IMR-90 (cell line): ENCODE measurements around the gene IQCK. TPM values are rescaled to one million over a fixed set of nuclear protein-coding genes. Genes with fewer than 3 reads are reported as not detected.
A peak's percentile ranks its signal among the peaks of the same experiment; 100 is the strongest.

Source experiments
- ATAC-seq: fragments of 200-7000 bp; cut with Tn5 transposase; 2 replicates; pipeline ENCODE4 v1.9.1; 2020; ENCODE audit warnings: low read depth, mild to moderate bottlenecking, moderate library complexity
- BruUV-seq: library from RNA; stranded (reverse); fragments of 400-500 nt; replicated peaks from 2 replicates; lab custom pipeline; 2021; lab: Mats Ljungman, UMichigan
- CTCF ChIA-PET: fragments of 300-600 bp; formaldehyde crosslinking; extraction: SDS; loops from one replicate; lab custom pipeline; 2021; ENCODE audit warnings: antibody characterized with exemption; lab: Yijun Ruan, JAX
- POLR2A ChIA-PET: fragments of 300-600 bp; sonication (Branson Sonifier 250); formaldehyde crosslinking; loops from one replicate; lab custom pipeline; 2022; ENCODE audit warnings: antibody characterized with exemption; ENCODE audit not compliant: unreplicated experiment; lab: Charles Lee
- DNase-seq: peaks from one replicate; pipeline ENCODE4 v3.0.0; 2013
- H2AFZ ChIP-seq: replicated peaks from 2 replicates; pipeline ENCODE3; 2013; ENCODE audit warnings: low read length, mild to moderate bottlenecking; ENCODE audit not compliant: poor library complexity
- H2AK5ac ChIP-seq: 2 replicates; pipeline ENCODE4 v1.6.1; 2013; ENCODE audit warnings: low read depth, low read length, inconsistent platforms
- H2AK9ac ChIP-seq: replicated peaks from 2 replicates; pipeline ENCODE3; 2013; ENCODE audit warnings: mild to moderate bottlenecking, low read depth, low read length, moderate library complexity; ENCODE audit not compliant: poor library complexity
- H2BK120ac ChIP-seq: 2 replicates; pipeline ENCODE4 v1.6.1; 2013; ENCODE audit warnings: low read depth, low read length, inconsistent platforms
- H2BK15ac ChIP-seq: 3 replicates; pipeline ENCODE4 v1.6.1; 2013; ENCODE audit warnings: low read depth, low read length, inconsistent platforms
- H2BK20ac ChIP-seq: 2 replicates; pipeline ENCODE4 v1.6.1; 2013; ENCODE audit warnings: low read depth, mild to moderate bottlenecking, inconsistent platforms, low read length, moderate library complexity
- H2BK5ac ChIP-seq: 2 replicates; pipeline ENCODE4 v1.6.1; 2013; ENCODE audit warnings: mild to moderate bottlenecking, low read depth, low read length, inconsistent platforms; ENCODE audit not compliant: poor library complexity, severe bottlenecking
- H3K14ac ChIP-seq: replicated peaks from 2 replicates; pipeline ENCODE4 v1.6.1; 2013; ENCODE audit warnings: low read depth, low read length, inconsistent platforms
- H3K18ac ChIP-seq: 2 replicates; pipeline ENCODE4 v1.6.1; 2013; ENCODE audit warnings: low read depth, low read length, control low read depth
- H3K23ac ChIP-seq: 2 replicates; pipeline ENCODE4 v1.6.1; 2013; ENCODE audit warnings: low read depth, low read length, inconsistent platforms
- H3K27ac ChIP-seq: 2 replicates; pipeline ENCODE4 v1.5.1; 2013; ENCODE audit warnings: mild to moderate bottlenecking, control low read depth, low read length; ENCODE audit not compliant: insufficient read depth
- H3K27me3 ChIP-seq: 2 replicates; pipeline ENCODE4 v1.6.1; 2013; ENCODE audit warnings: low read length; ENCODE audit not compliant: control insufficient read depth, insufficient read depth
- H3K36me3 ChIP-seq: 2 replicates; pipeline ENCODE4 v1.6.1; 2013; ENCODE audit warnings: low read length, mixed read lengths; ENCODE audit not compliant: control insufficient read depth, insufficient read depth
- H3K4ac ChIP-seq: 2 replicates; pipeline ENCODE4 v1.6.1; 2013; ENCODE audit warnings: low read depth, low read length, inconsistent platforms
- H3K4me1 ChIP-seq: 2 replicates; pipeline ENCODE4 v1.6.1; 2013; ENCODE audit warnings: low read length, mixed read lengths; ENCODE audit not compliant: control insufficient read depth, insufficient read depth
- H3K4me2 ChIP-seq: 2 replicates; pipeline ENCODE4 v1.6.1; 2013; ENCODE audit warnings: low read depth, mild to moderate bottlenecking, control low read depth, low read length, moderate library complexity
- H3K4me3 ChIP-seq: 2 replicates; pipeline ENCODE4 v1.5.1; 2013; ENCODE audit warnings: low read depth, mild to moderate bottlenecking, control low read depth, low read length, moderate library complexity; ENCODE audit not compliant: insufficient read depth
- H3K56ac ChIP-seq: 2 replicates; pipeline ENCODE4 v1.6.1; 2013; ENCODE audit warnings: low read length, inconsistent platforms; ENCODE audit not compliant: insufficient read depth; ENCODE audit errors: extremely low read depth
- H3K79me1 ChIP-seq, 2 experiments: 2 replicates each; pipeline ENCODE4 v1.6.1; 2013; ENCODE audit warnings: low read length in 2 of 2, inconsistent platforms in 1 of 2, low read depth in 1 of 2
- H3K9ac ChIP-seq: 2 replicates; pipeline ENCODE4 v1.6.1; 2013; ENCODE audit warnings: low read depth, low read length, control low read depth
- H3K9me1 ChIP-seq: 2 replicates; pipeline ENCODE4 v1.6.1; 2013; ENCODE audit warnings: low read length, inconsistent platforms; ENCODE audit not compliant: insufficient read depth
- H3K9me3 ChIP-seq: 2 replicates; pipeline ENCODE4 v1.6.1; 2013; ENCODE audit warnings: low read length; ENCODE audit not compliant: control insufficient read depth, insufficient read depth
- H4K20me1 ChIP-seq: 2 replicates; pipeline ENCODE4 v1.6.1; 2013; ENCODE audit warnings: low read length, inconsistent platforms; ENCODE audit not compliant: insufficient read depth
- H4K5ac ChIP-seq: 2 replicates; pipeline ENCODE4 v1.6.1; 2013; ENCODE audit warnings: mild to moderate bottlenecking, low read depth, low read length, control low read depth
- H4K8ac ChIP-seq, 2 experiments: 2 replicates each; pipeline ENCODE4 v1.6.1; 2013; ENCODE audit warnings: low read depth in 2 of 2, low read length in 2 of 2, control low read depth in 1 of 2, inconsistent platforms in 1 of 2
- H4K91ac ChIP-seq: 2 replicates; pipeline ENCODE4 v1.6.1; 2013; ENCODE audit warnings: low read depth, low read length, inconsistent platforms; ENCODE audit not compliant: insufficient read depth
- MAFK ChIP-seq: IDR thresholded peaks from 2 replicates; pipeline ENCODE4 v1.6.1; 2012; ENCODE audit warnings: low read depth, low read length, improper control_type of control experiment
- POLR2A ChIP-seq: IDR thresholded peaks from 2 replicates; pipeline ENCODE4 v1.6.1; 2012; ENCODE audit warnings: mild to moderate bottlenecking, low read depth, low read length
- RCOR1 ChIP-seq: IDR thresholded peaks from 2 replicates; pipeline ENCODE4 v1.6.1; 2012; ENCODE audit warnings: mild to moderate bottlenecking, low read length, improper control_type of control experiment; ENCODE audit not compliant: insufficient replicate concordance
- RFX5 ChIP-seq: IDR thresholded peaks from 2 replicates; pipeline ENCODE4 v1.8.0; 2012; ENCODE audit warnings: low read depth, mild to moderate bottlenecking, low read length, moderate library complexity
- WGBS, 2 experiments: methylation state at CpG; one replicate each; pipeline versions ENCODE4 v1.1.5 to v1.1.7; 2013; ENCODE audit warnings: missing lambda C conversion rate in 2 of 2; ENCODE audit not compliant: insufficient read length in 1 of 2; ENCODE audit errors: extremely low coverage in 2 of 2; 5-methylcytosine and 5-hydroxymethylcytosine counted together
- dilution Hi-C: fragments of 300-500 bp; cut with HindIII; formaldehyde crosslinking; loops from one replicate; pipeline ENCODE4 v1.14.3; 2018; ENCODE audit warnings: low sequenced_read_pairs; ENCODE audit not compliant: unreplicated experiment
- in situ Hi-C: fragments of 300-500 bp; cut with MboI; formaldehyde crosslinking; loops from 3 replicates; pipeline ENCODE4 v1.14.3; 2019; ENCODE audit warnings: low sequenced_read_pairs, inconsistent platforms, mixed read lengths
- intact Hi-C: fragments of 100-400 bp; cut with micrococcal nuclease; formaldehyde crosslinking; loops from 2 replicates; pipeline ENCODE4 v1.10.0; 2022
- polyA plus RNA-seq, 3 experiments: library from polyadenylated mRNA; depleted of rRNA; stranded (reverse); fragments of >200 nt; gene quantifications; 2 replicates each; pipeline ENCODE4 v1.2.3, GENCODE V29; 2012; ENCODE audit warnings: low replicate concordance in 1 of 3
- total RNA-seq: library from RNA; depleted of rRNA; stranded (reverse); fragments of >200 nt; gene quantifications from 2 replicates; pipeline ENCODE4 v1.2.3, GENCODE V29; 2012

Gene IQCK
- total and polyA plus RNA-seq, 2 of the 4 experiments (the other 2 are of a cell fraction), result 4.1 to 5.4 TPM

- DNase-seq, result no peak
- H3K27me3 ChIP-seq, result peaks cover 11% of the 10 kb centered on the region
- H3K79me1 ChIP-seq, result peaks cover 0 to 5% of the 10 kb centered on the region in 2 experiments; a peak in 1 of 4 replicates
- H3K23ac ChIP-seq, result peak overlapping the region; percentile 71; the same call in 1 of the 2 replicates
- no peak overlapping the region for H2BK20ac ChIP-seq
- ATAC-seq, result no peak
- in situ Hi-C loops, result loop anchor here (5.0 to 25.0 kb wide), 3 partner anchors 168 to 773 kb away; partner anchors contain the start of genes IQCK, ITPRIPL2 and KNOP1
- TF ChIP-seq POLR2A, result no peak
- TF ChIP-seq MAFK, result no peak
- TF ChIP-seq RFX5, result no peak
- TF ChIP-seq RCOR1, result no peak
- H2AK9ac ChIP-seq, result peak overlapping the region; percentile 83
- no peaks in the 10 kb centered on the region for H3K36me3 ChIP-seq
- H3K4me2 ChIP-seq, result peak overlapping the region; percentile 94
- no peak overlapping the region for H2BK5ac ChIP-seq
- 48% methylated on average over 12 of the region's 41 CpGs; no CpG with 5 or more reads in 1 of the 2 experiments for WGBS, 2 experiments
- no peak overlapping the region for H3K56ac ChIP-seq
- CTCF ChIA-PET, result interaction anchor here (0.5 to 1.4 kb wide), 4 partner anchors 12 to 324 kb away, joined by 3 to 4 read pairs (median 4); no protein-coding TSS in a partner anchor
- H4K5ac ChIP-seq, result no peak overlapping the region
- H3K14ac ChIP-seq, result no peak overlapping the region
- H2AK5ac ChIP-seq, result no peak overlapping the region
- peaks cover 4% of the 10 kb centered on the region; the same call in 1 of the 2 replicates for H4K20me1 ChIP-seq
- intact Hi-C loops, result loop anchor here (1.0 to 5.0 kb wide), 7 partner anchors 168 to 330 kb away; partner anchors contain the start of gene VPS35L
- peak overlapping the region; percentile 8; the same call in 1 of the 2 replicates for H3K4ac ChIP-seq
- no peaks in the 10 kb centered on the region for H3K9me1 ChIP-seq
- H3K9me3 ChIP-seq, result no peaks in the 10 kb centered on the region
- no TSS peak for BruUV-seq
- H3K9ac ChIP-seq, result no peak overlapping the region
- H2BK15ac ChIP-seq, result no peak overlapping the region
- POLR2A ChIA-PET, result no interaction called here
- H2BK120ac ChIP-seq, result peak overlapping the region; percentile 36; the same call in 1 of the 2 replicates
- no peak overlapping the region for H3K27ac ChIP-seq
- H3K4me3 ChIP-seq, result peak overlapping the region; percentile 85; the same call in 1 of the 2 replicates
- no peak overlapping the region for H4K91ac ChIP-seq
- H3K18ac ChIP-seq, result no peak overlapping the region
- dilution Hi-C loops, result loop anchor here (25.0 kb wide), 1 partner anchor 273 kb away; no protein-coding TSS in a partner anchor
- no peak overlapping the region for H4K8ac ChIP-seq
- peak overlapping the region; percentile 95 for H2AFZ ChIP-seq
- peaks cover 5% of the 10 kb centered on the region; the same call in 1 of the 2 replicates for H3K4me1 ChIP-seq
Observed at GRCh38 chr16:19885451-19886072, 167.5 kb downstream of the IQCK start.
